Measurements from ENCODE around the gene HGS. TPM values are rescaled to one million over a fixed set of nuclear protein-coding genes. Genes with fewer than 3 reads are reported as not detected.

HGS gene
- total and polyA plus RNA-seq, 2 of the 13 experiments (the other 11 are each of a cell fraction or from before 2014, with no cell fraction given) = 73.3 to 78.1 TPM

DNA sequence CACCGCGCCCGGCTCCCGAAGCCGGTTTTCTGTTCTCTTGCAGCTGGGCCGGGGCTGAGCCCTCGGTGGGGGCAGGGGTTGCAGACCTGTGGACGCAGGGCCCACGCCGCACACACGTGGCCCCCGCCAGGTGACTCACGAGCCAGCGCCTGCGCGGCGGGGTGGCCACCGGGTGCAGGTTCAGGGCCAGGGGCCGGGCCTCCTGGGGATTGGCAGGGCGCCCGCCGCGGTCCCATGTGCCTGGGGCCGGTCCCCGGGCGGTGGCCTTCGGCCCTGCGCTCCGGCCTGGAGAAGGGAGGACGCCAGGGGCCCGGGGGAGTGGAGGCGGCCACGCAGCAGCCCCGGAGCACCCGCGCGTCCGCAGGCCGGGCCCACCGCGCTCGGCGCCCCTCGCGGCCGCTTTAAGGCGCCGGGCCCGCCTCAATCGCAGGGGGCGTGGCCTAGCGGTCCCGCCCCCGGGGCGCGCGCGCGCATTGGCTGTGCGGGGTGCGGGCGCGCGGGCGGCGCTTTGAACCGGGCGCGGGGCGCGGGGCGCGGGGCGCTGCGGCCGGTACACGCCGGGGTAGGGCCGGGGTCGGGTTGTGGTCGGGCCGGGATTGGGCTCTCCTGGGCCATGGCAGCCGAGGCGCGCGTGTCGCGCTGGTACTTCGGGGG, 28.1 kb downstream of the HGS start, which contains the start of gene SLC25A10 (continued):
- TF ChIP-seq, protein P1, sequence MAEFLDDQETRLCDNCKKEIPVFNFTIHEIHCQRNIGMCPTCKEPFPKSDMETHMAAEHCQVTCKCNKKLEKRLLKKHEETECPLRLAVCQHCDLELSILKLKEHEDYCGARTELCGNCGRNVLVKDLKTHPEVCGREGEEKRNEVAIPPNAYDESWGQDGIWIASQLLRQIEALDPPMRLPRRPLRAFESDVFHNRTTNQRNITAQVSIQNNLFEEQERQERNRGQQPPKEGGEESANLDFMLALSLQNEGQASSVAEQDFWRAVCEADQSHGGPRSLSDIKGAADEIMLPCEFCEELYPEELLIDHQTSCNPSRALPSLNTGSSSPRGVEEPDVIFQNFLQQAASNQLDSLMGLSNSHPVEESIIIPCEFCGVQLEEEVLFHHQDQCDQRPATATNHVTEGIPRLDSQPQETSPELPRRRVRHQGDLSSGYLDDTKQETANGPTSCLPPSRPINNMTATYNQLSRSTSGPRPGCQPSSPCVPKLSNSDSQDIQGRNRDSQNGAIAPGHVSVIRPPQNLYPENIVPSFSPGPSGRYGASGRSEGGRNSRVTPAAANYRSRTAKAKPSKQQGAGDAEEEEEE (CRISPR knock-in tag; IDR thresholded peaks at IDR 0.05; ENCODE audit: borderline replicate concordance) = no peak
- TF ChIP-seq, protein P2, sequence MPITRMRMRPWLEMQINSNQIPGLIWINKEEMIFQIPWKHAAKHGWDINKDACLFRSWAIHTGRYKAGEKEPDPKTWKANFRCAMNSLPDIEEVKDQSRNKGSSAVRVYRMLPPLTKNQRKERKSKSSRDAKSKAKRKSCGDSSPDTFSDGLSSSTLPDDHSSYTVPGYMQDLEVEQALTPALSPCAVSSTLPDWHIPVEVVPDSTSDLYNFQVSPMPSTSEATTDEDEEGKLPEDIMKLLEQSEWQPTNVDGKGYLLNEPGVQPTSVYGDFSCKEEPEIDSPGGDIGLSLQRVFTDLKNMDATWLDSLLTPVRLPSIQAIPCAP (CRISPR knock-in tag; IDR thresholded peaks at IDR 0.05; ENCODE audit: low read depth) = 0 out of 2 replicates have a peak, but pooled peaks have one; percentile 88
- TF ChIP-seq SP4 (CRISPR knock-in tag; IDR thresholded peaks at IDR 0.05) (peak; percentile 86), DNMT3B (CRISPR knock-in tag; conservative IDR thresholded peaks at IDR 0.05) (peak; percentile 85), ZBTB3 (CRISPR knock-in tag; IDR thresholded peaks at IDR 0.05; ENCODE audit: borderline replicate concordance, low read depth) (peak; percentile 93; the same call in 1 of the 2 replicates), ZNF3 (CRISPR knock-in tag; IDR thresholded peaks at IDR 0.05) (peak; percentile 70; the same call in 1 of the 2 replicates), ZNF598 (CRISPR knock-in tag; IDR thresholded peaks at IDR 0.05; ENCODE audit: borderline replicate concordance) (peak; percentile 85; the same call in 1 of the 2 replicates), ZNF772 (CRISPR knock-in tag; IDR thresholded peaks at IDR 0.05) (peak; percentile 98), HOXA9 (CRISPR knock-in tag; IDR thresholded peaks at IDR 0.05; ENCODE audit: borderline replicate concordance) (peak; percentile 96), SRSF9 (IDR thresholded peaks at IDR 0.05; ENCODE audit: borderline replicate concordance, insufficient read depth, low read depth, low read length, poor library complexity, severe bottlenecking) (no peak), NFYC (CRISPR knock-in tag; IDR thresholded peaks at IDR 0.05) (peak; percentile 70), HNRNPLL (IDR thresholded peaks at IDR 0.05; ENCODE audit: low read depth, low read length, poor library complexity, severe bottlenecking) (peak; percentile 20), GATA4 (IDR thresholded peaks at IDR 0.05; ENCODE audit: borderline replicate concordance, low read depth) (peak; percentile 27; the same call in 1 of the 2 replicates), ZNF75D (CRISPR knock-in tag; IDR thresholded peaks at IDR 0.05; ENCODE audit: borderline replicate concordance) (peak; percentile 80; the same call in 1 of the 2 replicates), PHF5A (CRISPR knock-in tag; IDR thresholded peaks at IDR 0.05; ENCODE audit: low read depth, unreplicated experiment) (no peak), ZNF562 (CRISPR knock-in tag; IDR thresholded peaks at IDR 0.05; ENCODE audit: borderline replicate concordance) (peak; percentile 90)
- TF ChIP-seq, protein P3, sequence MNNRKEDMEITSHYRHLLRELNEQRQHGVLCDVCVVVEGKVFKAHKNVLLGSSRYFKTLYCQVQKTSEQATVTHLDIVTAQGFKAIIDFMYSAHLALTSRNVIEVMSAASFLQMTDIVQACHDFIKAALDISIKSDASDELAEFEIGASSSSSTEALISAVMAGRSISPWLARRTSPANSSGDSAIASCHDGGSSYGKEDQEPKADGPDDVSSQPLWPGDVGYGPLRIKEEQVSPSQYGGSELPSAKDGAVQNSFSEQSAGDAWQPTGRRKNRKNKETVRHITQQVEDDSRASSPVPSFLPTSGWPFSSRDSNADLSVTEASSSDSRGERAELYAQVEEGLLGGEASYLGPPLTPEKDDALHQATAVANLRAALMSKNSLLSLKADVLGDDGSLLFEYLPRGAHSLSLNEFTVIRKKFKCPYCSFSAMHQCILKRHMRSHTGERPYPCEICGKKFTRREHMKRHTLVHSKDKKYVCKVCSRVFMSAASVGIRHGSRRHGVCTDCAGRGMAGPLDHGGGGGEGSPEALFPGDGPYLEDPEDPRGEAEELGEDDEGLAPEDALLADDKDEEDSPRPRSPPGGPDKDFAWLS (CRISPR knock-in tag; IDR thresholded peaks at IDR 0.05; ENCODE audit: borderline replicate concordance) = 0 out of 2 replicates have a peak, but pooled peaks have one; percentile 47
- TF ChIP-seq, protein P4, sequence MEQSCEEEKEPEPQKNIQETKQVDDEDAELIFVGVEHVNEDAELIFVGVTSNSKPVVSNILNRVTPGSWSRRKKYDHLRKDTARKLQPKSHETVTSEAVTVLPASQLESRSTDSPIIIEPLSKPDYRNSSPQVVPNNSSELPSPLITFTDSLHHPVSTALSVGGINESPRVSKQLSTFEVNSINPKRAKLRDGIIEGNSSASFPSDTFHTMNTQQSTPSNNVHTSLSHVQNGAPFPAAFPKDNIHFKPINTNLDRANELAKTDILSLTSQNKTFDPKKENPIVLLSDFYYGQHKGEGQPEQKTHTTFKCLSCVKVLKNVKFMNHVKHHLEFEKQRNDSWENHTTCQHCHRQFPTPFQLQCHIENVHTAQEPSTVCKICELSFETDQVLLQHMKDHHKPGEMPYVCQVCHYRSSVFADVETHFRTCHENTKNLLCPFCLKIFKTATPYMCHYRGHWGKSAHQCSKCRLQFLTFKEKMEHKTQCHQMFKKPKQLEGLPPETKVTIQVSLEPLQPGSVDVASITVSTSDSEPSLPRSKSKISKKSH (CRISPR knock-in tag; IDR thresholded peaks at IDR 0.05; ENCODE audit: borderline replicate concordance) = peak; percentile 95
- TF ChIP-seq, protein P5, sequence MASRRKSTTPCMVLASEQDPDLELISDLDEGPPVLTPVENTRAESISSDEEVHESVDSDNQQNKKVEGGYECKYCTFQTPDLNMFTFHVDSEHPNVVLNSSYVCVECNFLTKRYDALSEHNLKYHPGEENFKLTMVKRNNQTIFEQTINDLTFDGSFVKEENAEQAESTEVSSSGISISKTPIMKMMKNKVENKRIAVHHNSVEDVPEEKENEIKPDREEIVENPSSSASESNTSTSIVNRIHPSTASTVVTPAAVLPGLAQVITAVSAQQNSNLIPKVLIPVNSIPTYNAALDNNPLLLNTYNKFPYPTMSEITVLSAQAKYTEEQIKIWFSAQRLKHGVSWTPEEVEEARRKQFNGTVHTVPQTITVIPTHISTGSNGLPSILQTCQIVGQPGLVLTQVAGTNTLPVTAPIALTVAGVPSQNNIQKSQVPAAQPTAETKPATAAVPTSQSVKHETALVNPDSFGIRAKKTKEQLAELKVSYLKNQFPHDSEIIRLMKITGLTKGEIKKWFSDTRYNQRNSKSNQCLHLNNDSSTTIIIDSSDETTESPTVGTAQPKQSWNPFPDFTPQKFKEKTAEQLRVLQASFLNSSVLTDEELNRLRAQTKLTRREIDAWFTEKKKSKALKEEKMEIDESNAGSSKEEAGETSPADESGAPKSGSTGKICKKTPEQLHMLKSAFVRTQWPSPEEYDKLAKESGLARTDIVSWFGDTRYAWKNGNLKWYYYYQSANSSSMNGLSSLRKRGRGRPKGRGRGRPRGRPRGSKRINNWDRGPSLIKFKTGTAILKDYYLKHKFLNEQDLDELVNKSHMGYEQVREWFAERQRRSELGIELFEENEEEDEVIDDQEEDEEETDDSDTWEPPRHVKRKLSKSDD (CRISPR knock-in tag; IDR thresholded peaks at IDR 0.05; ENCODE audit: low read depth) = peak; percentile 90
